Superior temporal gyrus (tissue), 1 donor: ENCODE data around the gene VSTM4.

ENCODE experiments used
- DNase-seq: peaks from one replicate; pipeline ENCODE4 v3.0.0-alpha.2; 2016; ENCODE audit errors: extremely low spot score

The VSTM4 gene, protein sequence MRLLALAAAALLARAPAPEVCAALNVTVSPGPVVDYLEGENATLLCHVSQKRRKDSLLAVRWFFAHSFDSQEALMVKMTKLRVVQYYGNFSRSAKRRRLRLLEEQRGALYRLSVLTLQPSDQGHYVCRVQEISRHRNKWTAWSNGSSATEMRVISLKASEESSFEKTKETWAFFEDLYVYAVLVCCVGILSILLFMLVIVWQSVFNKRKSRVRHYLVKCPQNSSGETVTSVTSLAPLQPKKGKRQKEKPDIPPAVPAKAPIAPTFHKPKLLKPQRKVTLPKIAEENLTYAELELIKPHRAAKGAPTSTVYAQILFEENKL

DNA sequence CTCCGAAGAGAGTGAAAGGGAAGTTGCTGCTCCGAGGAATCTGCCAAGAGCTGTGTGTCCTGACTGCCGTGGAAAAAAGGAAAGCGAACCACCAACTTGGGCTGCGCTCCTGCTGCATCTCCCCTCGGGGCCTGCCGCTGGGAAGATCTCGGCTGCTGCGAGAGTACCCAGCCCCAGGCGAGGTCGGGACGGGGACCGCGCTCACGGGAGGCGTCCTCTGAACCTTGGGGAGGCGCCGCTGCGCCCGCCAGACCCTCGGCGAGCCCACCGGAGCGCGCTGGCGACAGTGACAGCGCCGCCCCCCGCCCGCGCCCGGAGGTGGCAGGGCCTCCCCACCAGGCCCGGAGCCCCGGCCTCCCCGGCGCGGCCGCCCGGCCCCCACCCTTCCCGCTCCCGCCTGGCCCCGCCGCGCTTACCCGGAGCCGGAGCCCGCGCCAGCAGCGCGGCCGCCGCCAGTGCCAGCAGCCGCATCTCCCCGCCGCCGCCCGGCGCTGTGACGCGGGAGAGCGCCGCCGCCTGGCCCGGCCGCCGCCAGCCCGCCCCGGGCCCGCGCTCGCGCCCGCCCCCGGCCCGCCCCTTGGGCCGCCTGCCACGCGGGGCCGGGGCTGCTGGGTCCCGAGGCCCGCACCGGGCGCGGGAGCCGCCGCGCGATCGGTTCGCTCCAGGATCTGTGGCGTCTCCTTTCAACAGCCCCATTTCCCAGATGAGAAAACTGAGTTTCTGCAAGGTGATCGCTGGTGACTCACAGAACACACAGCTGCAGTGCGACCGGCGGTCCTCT lies at the start of gene VSTM4:
TSS of gene VSTM4 (minus strand) at position 508 of the 781 bp plus-strand sequence. CDS start at position 471, 37 bp downstream.
- DNase-seq = peak; percentile 63

DNA sequence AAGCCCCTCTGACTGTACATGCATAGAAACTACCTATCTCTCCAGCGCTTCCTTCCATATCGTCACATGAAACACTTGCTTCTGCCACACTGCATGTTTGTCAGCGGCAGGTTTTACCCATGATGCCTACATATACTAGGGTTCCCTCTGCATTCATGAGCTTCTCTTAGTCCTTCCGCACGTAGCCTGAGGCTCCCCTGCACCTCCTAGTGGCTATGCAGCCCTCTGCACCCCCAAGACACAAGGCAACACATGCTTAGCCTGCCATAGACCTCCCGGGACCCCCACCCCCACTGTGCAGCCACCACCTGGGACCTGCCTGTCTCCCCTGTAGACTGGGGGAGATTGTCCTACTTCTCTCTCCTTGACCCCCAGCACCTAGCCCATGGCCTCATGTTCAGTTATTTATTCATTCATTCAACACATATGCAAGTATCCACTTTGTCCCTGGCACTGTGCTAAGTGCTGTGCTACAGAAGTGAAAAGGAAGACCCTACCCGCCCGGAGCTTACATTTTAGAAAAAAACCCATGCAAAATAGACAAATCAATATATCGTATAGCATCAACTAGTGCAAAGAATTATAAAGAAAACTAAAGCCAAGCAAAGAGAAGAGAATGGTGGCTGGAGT lies 49.4 kb upstream of the VSTM4 start:
- peak; percentile 43 for DNase-seq

DNA sequence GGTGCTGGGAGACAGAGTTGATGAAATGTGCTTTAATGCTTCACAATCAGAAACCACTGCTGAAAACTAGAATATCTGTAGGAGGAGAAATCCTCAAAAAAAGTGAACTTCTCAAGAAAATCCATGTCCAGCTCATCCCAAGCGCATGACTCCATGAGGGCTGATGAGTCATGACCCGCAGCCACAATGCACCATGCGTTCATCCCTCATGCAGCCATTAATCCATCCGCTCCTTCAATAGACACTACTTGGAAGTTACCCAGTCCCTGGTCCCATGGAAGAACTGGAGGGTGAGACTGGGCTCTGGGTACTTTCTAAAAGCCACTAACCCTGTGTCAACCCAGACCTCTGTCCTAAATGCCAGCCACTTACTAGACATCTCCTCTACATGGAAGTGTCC lies 48.4 kb upstream of the VSTM4 start:
- DNase-seq = no peak

DNA sequence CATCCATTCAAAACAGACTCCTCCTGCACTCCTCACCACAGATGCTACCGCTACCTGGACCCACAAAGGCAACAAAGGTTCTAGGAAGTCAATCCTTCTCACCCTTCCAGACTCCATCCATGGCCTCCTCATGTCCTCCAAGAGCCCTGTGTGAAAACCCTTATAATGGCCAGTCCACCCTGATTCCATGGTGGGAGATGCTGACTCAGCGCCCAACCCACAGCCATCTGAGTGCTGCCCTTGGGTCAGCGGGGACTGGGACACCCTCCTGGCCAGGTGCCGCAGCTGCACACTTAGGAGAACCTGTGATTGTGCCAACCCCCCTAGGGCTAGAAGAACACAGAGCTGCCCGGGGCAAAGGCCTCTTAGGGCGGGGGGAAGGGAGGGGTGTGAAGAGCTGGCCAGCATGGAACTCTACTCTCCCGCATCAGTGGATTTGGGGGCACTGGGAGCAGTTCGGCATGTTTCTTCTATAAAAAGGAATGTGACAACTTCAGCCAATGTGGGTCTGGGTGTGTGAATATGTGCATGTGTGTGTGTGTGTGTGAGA lies 47.5 kb upstream of the VSTM4 start:
- DNase-seq = no peak

DNA sequence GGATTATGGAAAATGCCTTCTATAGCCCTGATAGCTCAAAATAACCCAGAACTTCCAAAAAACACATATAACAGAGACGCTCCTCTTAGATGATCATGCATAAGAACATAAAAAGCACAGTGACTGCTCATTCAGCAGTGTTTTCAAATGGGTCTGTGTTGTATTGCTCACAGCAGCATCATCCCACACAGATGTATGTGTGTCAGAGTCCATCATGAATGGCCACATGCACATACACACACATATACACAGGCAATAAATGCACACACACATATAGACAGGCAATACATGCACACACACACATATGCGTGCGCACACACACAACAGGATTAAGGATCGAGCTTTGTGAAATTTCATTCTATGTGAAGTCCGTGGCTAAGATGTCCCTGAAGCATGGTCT lies 46.7 kb upstream of the VSTM4 start:
- DNase-seq = no peak

DNA sequence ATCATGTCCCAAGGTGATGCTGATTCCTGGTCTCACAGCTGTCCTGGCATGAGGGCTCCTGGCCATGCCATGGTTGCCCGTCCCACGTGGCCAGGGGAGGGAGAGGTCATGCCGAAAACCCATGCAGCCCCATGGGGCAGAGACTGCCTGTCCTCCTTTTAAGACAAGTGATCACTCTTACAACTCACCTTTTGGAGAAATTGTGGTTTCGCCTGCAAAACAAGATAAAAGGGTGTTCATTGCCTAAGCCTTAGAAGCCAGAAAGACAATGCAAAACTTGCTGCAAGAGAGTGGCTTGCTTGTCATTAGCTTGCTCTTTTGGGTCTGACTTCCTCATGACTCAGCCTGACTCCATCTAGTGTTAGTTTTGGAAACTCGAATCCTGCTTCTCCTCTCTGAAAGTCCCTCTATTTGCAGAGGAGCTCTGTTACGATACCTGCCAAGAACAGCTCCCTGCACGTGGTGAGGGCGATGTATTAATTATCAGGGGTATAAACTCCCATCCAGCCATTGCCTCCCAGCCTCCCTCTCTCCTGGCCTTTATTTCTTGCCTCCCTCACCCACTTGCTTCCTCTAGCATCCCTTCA lies 46.2 kb upstream of the VSTM4 start:
- peak; percentile 68 for DNase-seq

DNA sequence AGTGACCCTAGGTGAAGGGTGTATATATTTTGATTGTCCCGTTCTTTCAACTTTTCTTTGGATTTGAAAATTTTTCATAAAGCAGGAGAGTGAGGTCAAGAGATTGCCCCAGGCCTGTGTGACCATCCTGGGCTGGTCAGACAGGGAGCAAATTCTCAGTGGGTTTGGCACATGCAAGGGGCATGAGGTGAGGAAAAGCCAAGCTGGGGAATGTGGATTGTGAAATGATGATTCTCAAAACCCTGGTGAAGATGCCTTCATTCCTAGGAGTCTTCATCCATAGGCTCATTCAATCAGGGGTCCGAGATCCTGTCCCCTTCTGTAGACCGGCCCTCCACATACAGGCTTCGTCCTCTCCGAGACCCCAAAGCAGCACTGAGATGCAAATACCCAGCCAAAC lies 45.5 kb upstream of the VSTM4 start:
- no peak for DNase-seq

DNA sequence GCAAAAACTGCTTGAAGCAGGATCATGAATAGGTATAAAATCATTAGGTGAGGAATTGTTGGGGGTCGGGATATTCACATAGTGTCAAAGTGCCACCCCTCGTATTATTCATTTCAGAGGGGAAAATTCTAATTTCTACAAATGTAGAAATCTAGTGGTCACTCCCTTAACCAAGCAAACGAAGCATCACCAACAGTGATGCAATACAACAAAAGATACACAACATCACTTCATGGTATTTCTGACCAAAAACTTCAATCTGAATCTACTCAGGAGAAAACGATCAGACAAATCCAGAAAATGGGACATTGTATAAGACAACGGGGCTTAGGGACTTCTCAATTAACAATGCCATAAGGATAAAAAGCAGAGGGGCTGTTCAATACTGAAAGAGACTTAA lies 44.8 kb upstream of the VSTM4 start:
- DNase-seq = no peak

DNA sequence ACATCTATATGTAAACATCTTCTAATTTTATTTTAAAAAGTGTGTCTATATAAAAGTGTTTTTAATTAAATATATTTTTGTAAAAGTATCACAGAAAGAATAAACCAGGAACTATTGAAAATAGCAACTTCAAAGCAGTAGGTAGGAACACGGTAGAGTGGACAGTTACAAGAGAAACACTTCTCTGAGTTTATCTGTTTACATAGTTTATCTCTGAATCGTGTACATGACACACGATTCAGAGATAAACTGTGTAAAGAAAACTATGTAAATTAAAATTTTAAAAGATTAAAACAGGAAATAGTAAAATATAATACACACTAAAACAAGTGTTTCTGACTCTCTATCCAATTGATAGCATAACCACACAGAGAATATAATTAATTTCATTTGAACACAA lies 43.6 kb upstream of the VSTM4 start:
- DNase-seq = no peak

DNA sequence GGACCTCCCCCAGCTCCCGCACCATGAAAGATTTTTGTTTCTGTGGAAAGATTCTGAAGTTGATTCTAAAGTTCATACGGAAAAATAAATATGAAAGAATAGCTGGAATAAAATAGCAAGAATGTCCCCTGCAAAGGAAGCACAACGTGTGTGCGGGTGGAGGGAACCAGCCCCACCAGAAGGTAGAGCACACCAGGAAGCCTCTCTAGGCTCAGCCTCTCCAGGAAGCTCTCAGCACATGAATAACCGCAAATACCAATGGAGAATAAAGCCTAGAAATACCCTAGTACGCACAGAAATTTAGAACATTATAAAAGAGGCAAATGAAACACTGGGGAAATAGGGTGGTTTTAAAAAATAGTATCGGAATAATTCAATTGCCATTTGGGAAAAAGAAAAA lies 43.1 kb upstream of the VSTM4 start:
- no peak for DNase-seq

DNA sequence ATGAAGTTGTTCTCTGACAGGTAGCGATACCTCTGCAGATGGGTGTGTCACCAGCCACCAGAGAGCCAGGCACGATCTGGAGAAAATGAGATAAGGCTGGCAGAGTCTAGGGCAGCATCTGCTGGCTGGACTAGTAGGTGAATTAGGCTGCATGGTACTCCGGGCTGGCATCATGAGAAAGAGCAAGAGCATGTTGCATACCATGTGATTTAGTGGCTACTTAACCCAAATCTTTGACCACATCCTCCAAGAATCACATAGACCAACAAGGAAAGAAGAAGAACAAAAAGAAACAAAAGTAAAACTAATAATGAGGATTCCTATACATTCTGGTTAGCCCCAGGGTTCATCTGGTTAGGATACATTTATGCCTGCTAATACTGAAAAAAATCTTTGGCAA lies 41.9 kb upstream of the VSTM4 start:
- no peak for DNase-seq

DNA sequence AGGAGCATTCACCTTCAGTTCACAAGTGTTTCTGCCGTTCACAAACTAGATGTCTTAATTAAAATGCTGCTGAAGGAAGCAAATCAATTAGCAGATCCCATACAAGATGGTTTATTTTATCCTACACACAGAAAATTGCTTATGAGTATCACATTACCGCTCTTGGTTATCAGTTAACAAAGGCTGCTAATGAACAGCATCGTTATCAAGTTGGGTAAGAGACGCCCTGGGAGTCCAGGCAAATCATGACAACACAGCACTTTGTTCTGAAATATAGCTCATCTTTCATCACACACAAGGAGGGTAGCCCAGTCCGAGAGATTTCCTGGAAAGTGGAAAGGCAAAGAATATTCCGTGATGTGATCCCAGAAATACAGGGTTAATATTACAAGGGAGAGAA lies 39.3 kb upstream of the VSTM4 start:
- no peak for DNase-seq

DNA sequence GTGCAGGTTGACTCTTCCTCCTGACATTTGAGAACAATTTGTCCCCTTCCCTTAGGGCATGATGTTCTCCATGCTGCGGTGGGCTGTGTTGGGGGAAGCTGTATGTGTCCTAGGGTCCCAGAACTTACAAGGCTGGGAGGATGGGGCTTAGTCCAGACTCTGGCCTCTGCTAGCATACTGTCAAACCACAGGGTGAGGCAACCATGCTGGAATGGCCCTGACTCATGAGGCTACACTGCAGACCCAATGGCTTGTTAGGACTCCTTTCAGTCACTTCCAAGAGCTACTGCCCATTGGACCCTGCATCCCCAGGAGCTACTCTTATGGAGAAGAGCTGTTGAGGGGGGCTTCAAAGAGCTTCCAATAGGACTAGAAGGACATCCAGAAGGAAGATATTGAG lies 38.6 kb upstream of the VSTM4 start:
- DNase-seq = no peak

DNA sequence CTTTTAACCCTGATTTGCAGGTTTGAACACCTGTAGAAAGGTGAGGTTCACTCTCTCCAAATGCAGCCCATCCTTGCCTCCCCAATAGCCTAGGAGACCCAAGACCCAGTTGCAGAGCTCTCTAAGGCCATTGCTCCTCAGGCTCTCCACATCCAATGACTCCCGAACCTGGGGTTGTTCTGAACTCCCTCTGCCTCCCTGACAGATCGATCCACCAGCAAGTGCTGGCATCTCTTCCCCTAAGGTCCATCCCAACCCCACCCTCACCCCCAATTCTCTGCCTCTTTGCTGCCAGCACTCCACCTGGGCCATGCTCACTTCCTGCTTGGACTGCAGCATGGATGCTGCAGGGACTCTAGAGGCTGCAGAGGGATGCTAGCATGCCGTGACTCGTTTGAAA lies 37.8 kb upstream of the VSTM4 start:
- DNase-seq = no peak

DNA sequence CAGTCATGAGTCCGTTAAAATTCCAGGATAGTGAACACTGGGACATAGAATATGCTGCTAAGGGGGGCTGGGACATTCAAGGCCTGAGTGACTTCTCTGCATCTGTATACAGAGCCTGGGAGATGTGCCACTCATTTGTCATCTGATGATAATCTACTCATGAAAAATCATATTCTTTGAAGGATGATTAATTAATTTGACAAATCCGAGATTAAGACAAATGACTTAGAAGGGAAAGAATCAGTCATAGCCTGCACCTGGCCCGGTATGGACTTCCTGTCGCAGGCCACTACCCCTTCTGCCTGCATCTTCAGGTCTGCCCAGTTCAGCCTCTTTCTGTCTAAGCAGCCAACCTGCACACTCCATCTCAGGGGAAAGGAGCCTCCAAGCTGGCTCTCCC lies 37.3 kb upstream of the VSTM4 start:
- DNase-seq = no peak

DNA sequence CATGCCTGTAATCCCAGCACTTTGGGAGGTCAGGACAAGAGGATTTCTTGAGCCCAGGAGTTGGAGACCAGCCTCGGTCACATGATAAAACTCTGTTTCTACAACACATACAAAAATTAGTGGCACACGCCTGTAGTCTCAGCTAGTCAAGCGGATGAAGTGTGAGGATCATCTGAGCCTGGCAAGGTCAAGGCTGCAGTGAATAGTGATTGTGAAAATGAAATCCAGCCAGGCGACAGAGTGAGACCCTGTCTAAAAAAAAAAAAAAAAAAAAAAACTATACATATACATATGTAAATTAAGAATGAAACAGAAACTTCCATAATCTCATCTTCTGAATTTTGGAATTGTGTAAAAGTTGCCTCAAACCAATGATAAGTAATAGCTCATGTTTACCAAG lies 36.7 kb upstream of the VSTM4 start:
- DNase-seq = no peak

DNA sequence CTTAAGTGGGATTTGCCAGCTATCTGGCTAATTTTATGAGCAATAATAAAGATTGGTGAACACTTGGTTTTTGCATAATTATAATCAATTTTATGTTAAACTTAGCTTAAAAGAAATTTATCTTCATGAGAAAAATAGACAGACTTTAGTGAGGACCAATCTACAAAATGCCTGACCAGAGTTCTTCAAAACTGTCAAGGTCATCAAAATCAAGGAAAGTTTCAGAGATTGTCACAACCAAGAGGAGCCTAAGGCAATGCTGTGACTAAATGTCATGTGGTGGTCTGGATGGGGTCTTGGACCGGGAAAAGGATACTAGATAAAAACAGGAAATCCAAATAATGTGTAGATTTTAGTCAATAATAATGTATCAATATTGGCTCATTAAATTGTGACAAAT lies 36.2 kb upstream of the VSTM4 start:
- DNase-seq = no peak

DNA sequence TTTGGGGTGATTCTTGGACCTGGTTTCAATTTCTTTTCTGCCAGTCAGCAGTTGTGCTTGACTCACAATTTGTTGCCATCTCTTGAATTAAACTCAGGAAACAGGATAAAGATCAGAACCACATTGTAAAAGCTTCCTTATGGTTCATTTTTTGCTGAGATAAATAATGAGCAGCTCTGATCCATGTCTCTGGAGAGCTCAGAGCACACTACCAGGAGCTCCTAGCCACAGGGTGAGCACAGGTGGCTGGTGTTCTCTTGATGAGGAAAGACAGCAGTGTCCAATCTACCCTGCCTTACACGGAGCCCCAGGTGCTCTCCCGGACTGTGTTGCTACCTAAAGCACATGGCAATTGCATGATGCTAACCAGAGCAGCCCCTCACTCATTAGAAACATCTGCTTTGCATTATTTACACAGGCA lies 35.7 kb upstream of the VSTM4 start:
- DNase-seq = no peak

DNA sequence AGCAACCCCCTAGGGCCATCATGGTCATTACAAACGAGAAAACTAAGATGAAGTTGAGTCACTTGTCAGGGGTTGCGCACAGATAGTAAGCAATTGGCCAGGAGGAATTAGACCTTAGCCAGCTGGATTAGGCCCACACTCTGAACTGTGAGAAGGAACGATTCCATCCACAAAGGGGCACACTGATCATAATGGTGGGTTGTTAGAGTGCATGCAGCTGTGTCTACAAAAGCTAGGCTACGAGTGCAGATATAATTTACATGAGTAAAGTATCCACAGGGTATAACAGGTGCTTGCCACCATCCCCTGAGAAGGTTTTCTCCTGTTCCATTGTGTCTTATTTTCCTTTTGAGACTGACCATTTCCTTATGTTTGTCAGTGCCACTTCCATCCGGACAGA lies 35.1 kb upstream of the VSTM4 start:
- DNase-seq = no peak

DNA sequence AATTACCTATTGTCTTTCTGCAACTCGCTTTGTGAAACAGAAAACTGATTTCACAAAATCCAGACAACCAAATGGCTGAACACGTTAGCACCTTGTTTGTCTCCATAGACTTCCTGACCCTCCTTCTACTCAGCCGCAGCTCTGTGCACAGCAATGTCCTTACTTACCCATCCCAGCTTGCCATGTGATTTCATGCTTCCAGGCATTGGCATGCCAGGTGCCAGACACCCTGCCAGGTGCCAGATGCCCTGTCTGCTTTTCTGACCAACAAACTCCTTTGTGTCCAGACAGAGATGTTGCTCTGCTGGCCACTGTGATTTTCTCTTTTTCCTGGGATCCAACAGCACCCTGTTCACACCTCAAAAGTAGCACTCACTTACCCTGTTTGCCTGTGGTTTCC lies 34.6 kb upstream of the VSTM4 start:
- DNase-seq = no peak

DNA sequence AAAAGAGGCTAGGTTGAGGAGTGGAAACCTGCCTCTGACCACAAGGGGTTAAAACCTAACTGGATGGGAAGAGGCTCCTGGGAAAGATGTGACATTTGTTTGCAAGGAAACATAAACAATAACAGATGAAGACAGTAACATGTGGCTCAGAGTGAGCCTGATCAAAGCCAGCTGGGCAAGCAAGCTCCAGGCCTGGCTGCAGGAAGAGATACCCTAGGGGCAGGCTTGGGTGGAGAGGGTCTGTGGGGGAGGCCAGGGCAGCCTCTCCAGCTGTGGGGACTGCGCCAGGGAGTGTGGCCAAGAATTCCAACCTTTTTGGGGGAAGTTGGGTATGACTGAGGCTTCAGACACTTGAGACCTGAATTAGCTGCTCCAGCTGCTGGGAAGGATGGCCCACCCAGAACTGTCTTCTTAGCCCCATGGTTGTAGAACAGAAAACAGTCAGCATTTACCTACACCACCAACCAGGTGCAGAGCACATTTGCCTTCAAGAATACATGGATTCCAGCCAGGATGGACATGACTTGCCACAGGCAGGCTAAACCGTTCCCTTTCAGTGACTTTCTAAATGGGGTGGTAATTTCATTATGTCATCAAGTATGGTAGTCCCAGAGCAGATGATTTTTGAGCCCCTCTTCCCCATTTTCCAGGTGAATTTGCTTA lies 28.9 kb upstream of the VSTM4 start:
- DNase-seq = no peak

DNA sequence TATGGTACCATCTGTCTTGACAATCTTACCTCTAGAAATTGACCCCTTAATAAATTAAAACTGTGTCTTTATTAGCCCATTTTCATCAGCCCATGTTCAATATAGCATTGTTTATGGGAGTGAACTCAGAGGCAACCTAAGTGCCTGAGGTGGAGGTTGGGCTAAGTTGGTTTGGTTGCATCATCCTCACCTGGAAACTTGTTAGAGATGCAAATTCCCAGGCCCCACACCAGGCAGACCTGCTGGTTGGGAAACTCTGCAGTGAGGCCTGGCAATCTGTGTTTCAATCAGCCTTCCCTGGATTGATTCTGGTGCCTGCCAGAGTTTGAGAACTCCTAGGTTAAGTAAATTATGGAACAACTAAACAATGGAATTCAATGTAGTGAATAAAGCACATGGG lies 27.9 kb upstream of the VSTM4 start:
- no peak for DNase-seq
